Endothelial cell of umbilical vein (primary cell): ENCODE results near the gene HAND1.

ENCODE experiments used
- CTCF ChIP-seq, 2 donors: IDR thresholded peaks; 1 replicate in 1 of 2; 2 replicates in 1 of 2; pipeline ENCODE4 v1.5.1; 2011; ENCODE audit warnings: low read length in 2 of 2, mild to moderate bottlenecking in 2 of 2, moderate library complexity in 2 of 2, control low read depth in 1 of 2, inconsistent platforms in 1 of 2, low read depth in 1 of 2; ENCODE audit not compliant: insufficient read depth in 1 of 2; ENCODE audit errors: extremely low read depth in 1 of 2
- EZH2 ChIP-seq: IDR thresholded peaks from 2 replicates; pipeline ENCODE4 v1.6.1; 2012; ENCODE audit warnings: borderline replicate concordance, low read depth, mild to moderate bottlenecking, moderate library complexity, low read length, inconsistent platforms; ENCODE audit not compliant: severe bottlenecking
- FOS ChIP-seq: IDR thresholded peaks from 2 replicates; pipeline ENCODE4 v1.6.1; 2011; ENCODE audit warnings: mild to moderate bottlenecking, low read length, moderate library complexity, borderline replicate concordance; ENCODE audit not compliant: insufficient read depth
- GATA2 ChIP-seq: IDR thresholded peaks from 2 replicates; pipeline ENCODE4 v1.7.0; 2011; ENCODE audit warnings: low read depth, mild to moderate bottlenecking, moderate library complexity, mixed read lengths, low read length; ENCODE audit not compliant: insufficient read length, insufficient read depth
- JUN ChIP-seq: IDR thresholded peaks from 2 replicates; pipeline ENCODE4 v1.6.1; 2011; ENCODE audit warnings: borderline replicate concordance, low read depth; ENCODE audit not compliant: insufficient read length, insufficient read depth
- MYC ChIP-seq: IDR thresholded peaks from one replicate; pipeline ENCODE4 v1.6.1; 2011; ENCODE audit warnings: mild to moderate bottlenecking, low read depth, low read length
- POLR2A ChIP-seq: IDR thresholded peaks from 2 replicates; pipeline ENCODE4 v1.6.1; 2012; ENCODE audit warnings: low read depth, mild to moderate bottlenecking, control low read depth, low read length
- POLR2AphosphoS5 ChIP-seq: IDR thresholded peaks from 2 replicates; pipeline ENCODE4 v1.6.1; 2012; ENCODE audit warnings: low read depth, mild to moderate bottlenecking, control low read depth, low read length, moderate library complexity; ENCODE audit not compliant: insufficient read depth

GRCh38 chr5:154428208-154428607 is 49.8 kb downstream of the HAND1 start:
- TF ChIP-seq FOS, result no peak
- no peak for TF ChIP-seq CTCF (IDR thresholded peaks at IDR 0.05; ENCODE audit: extremely low read depth in 1 of 2, insufficient read depth in 1 of 2, low read depth in 1 of 2, low read length in 2 of 2)
- TF ChIP-seq EZH2, result no peak
- TF ChIP-seq POLR2A, result no peak
- no peak for TF ChIP-seq JUN
- no peak for TF ChIP-seq POLR2AphosphoS5
- TF ChIP-seq MYC, result no peak
- TF ChIP-seq GATA2, result no peak
